Gastrocnemius medialis (tissue), 4 donors: ENCODE results near the gene HMGCS2. TPM values are rescaled to one million over a fixed set of nuclear protein-coding genes. Genes with fewer than 3 reads are reported as not detected.
"Not testable (repeated sequence)": the region's sequence is repeated elsewhere in the genome, so short reads cannot be mapped to it uniquely, and the experiment has no call there.

Source experiments
- ATAC-seq, 2 donors: fragments of 150-250 bp; one replicate each; pipeline ENCODE4 v1.9.1; 2016
- DNase-seq, 2 donors: peaks; one replicate each; pipeline ENCODE4 v3.0.0-alpha.2; 2019
- H3K27ac ChIP-seq, 4 donors: fragments of 200-600 bp; sonication (generic); 1 replicate in 1 of 4; 2 replicates in 3 of 4; pipeline ENCODE4 v1.5.1; 2016 to 2018; ENCODE audit warnings: mild to moderate bottlenecking in 2 of 4, moderate library complexity in 1 of 4
- H3K27me3 ChIP-seq, 3 donors: fragments of 200-600 bp; sonication (generic) in 2 of 3; 1 replicate in 1 of 3; 2 replicates in 2 of 3; pipeline versions ENCODE4 v1.5.1 to v1.6.0; 2016 to 2019; ENCODE audit warnings: mild to moderate bottlenecking in 1 of 3, moderate library complexity in 1 of 3
- H3K36me3 ChIP-seq, 2 donors: fragments of 200-600 bp; sonication (generic) in 1 of 2; one replicate each; pipeline ENCODE4 v1.5.1; 2017 to 2018
- H3K4me1 ChIP-seq, 2 donors: fragments of 200-600 bp; sonication (generic) in 1 of 2; one replicate each; pipeline ENCODE4 v1.5.1; 2016 to 2017; ENCODE audit warnings: mild to moderate bottlenecking in 2 of 2
- H3K4me3 ChIP-seq, 4 donors: fragments of 200-600 bp; sonication (generic) in 3 of 4; 1 replicate in 1 of 4; 2 replicates in 3 of 4; pipeline ENCODE4 v1.5.1; 2016 to 2019; ENCODE audit warnings: mild to moderate bottlenecking in 2 of 4
- H3K9me3 ChIP-seq, 3 donors: fragments of 200-600 bp; sonication (generic) in 2 of 3; 1 replicate in 1 of 3; 2 replicates in 2 of 3; pipeline ENCODE4 v1.5.1; 2016 to 2019
- CTCF ChIP-seq, 5 experiments: fragments of 450-650 bp in 3 of 5; fragments of 200-600 bp in 2 of 5; sonication (generic) in 2 of 5; IDR thresholded peaks in 4 of 5; conservative IDR thresholded peaks in 1 of 5; 1 replicate in 4 of 5; 2 replicates in 1 of 5; pipeline ENCODE4 v1.5.1; 2016 to 2019; ENCODE audit warnings: antibody characterized with exemption in 5 of 5, mild to moderate bottlenecking in 3 of 5, moderate library complexity in 3 of 5
- POLR2A ChIP-seq, 2 donors: fragments of 450-650 bp; IDR thresholded peaks; one replicate each; pipeline ENCODE4 v1.6.1; 2017; ENCODE audit warnings: antibody characterized with exemption in 2 of 2, mild to moderate bottlenecking in 2 of 2, moderate library complexity in 2 of 2
- in situ Hi-C, 4 donors: fragments of 200-750 bp; cut with MboI; loops; one replicate each; pipeline versions ENCODE4 v1.15.0 to v1.8.0; 2017; ENCODE audit warnings: low sequenced_read_pairs in 4 of 4
- intact Hi-C: fragments of 100-400 bp; cut with DNase I; formaldehyde crosslinking; loops from one replicate; pipeline ENCODE4 v1.15.1; 2023; ENCODE audit warnings: low total_unique reads
- total RNA-seq, 4 donors: library from RNA; depleted of rRNA; stranded (reverse); fragments of >200 nt; gene quantifications; one replicate each; pipeline versions ENCODE4 v1.1.0 to v1.2.3, GENCODE V29; 2016

HMGCS2 gene
- total RNA-seq, 4 donors from 2014 or later = 1.2 to 9.2 (median 2.2) TPM; not detected in 1

DNA sequence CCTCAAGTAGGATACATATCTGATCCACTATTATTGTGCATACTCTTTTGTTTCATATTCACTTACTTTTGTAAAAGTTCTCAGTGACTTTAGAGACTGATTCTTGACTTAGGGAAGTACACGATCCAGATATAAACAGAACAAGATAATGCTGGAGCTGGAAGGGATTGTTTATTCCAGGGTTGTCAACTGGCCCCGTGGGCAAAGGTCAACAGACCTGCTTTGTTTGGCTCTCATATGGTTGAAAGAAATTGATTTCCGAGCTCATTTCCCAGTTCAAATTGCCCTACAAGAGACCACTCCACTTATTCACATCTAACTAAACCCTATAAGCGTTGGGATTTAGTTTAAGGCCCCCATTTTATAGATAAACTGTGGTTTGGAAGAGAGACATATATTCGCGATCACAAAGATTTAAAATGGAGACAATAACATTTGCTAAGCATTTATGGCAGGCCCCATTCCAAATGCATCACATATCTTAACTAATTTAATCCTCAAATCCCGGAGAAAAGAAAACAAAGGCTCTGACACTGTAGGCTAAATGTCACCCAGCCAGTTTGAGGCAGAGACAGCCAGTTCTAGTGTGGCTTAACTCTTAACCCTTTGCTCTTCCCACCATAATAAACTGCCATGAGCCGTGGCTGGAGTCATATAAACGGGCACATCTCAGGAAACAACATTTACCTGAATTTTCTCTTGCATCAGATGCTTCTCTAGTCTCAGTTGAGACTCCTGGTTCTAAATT is 21.9 kb upstream of the HMGCS2 start:
- intact Hi-C loops = no loop called here
- Histone ChIP-seq H3K4me1 (no peaks in the 10 kb centered on the region), H3K9me3 (no peaks in the 10 kb centered on the region), H3K4me3 (no peak overlapping the region), H3K27me3 (no peaks in the 10 kb centered on the region), H3K36me3 (no peaks in the 10 kb centered on the region), H3K27ac (no peak overlapping the region)
- ATAC-seq (no peak), DNase-seq (no peak)
- no peak for TF ChIP-seq CTCF (IDR thresholded peaks at IDR 0.05 in 4 of 5, conservative IDR thresholded peaks at IDR 0.05 in 1 of 5)
- TF ChIP-seq POLR2A (IDR thresholded peaks at IDR 0.05) = no peak
- in situ Hi-C loops = no loop called here

GRCh38 chr1:119787776-119788175 is 19.1 kb upstream of the HMGCS2 start:
- H3K27me3 ChIP-seq = no peaks in the 10 kb centered on the region
- no peaks in the 10 kb centered on the region for H3K4me1 ChIP-seq
- no peak for ATAC-seq
- no peak overlapping the region for H3K27ac ChIP-seq
- H3K9me3 ChIP-seq = no peaks in the 10 kb centered on the region
- no peak overlapping the region for H3K4me3 ChIP-seq
- DNase-seq = no peak
- in situ Hi-C loops (no loop called here), intact Hi-C loops (no loop called here)
- no peaks in the 10 kb centered on the region for H3K36me3 ChIP-seq
- TF ChIP-seq POLR2A (IDR thresholded peaks at IDR 0.05) = no peak
- TF ChIP-seq CTCF (IDR thresholded peaks at IDR 0.05 in 4 of 5, conservative IDR thresholded peaks at IDR 0.05 in 1 of 5) = no peak

DNA sequence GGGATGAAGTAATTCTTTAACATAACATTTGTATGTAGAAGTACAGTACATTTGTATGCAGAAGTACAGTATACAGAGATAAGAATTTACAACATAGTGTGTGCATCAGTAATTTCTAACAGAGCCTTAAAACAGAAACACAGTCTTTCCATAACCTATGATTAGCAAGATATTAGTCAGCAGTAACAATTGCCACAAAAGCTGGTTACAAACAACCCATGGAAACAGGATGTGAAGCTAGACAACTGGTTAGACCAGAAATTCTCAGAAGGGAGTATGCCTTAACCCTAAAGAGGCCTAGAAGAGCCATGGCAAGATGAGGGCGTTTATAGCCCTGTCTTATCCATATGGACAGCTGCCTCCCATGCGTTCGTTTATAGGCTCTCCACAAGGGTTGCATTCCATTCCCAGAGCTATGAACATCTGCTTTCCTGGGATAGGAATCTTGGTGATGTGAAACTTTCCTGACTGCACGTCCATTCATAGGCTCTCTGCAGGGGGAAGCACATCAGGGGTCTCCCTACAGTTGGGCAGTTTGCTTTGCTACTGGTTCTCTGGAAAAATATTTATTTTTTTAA is 17.9 kb upstream of the HMGCS2 start:
- H3K27ac ChIP-seq, H3K4me3 ChIP-seq, intact Hi-C loops, ATAC-seq, DNase-seq, in situ Hi-C loops, H3K27me3 ChIP-seq, H3K9me3 ChIP-seq, H3K36me3 ChIP-seq, H3K4me1 ChIP-seq: not testable (repeated sequence)

- ATAC-seq, H3K27me3 ChIP-seq, H3K4me3 ChIP-seq, H3K4me1 ChIP-seq, H3K9me3 ChIP-seq, DNase-seq, H3K36me3 ChIP-seq, intact Hi-C loops, H3K27ac ChIP-seq, in situ Hi-C loops: not testable (repeated sequence)
These were observed 17.3 kb upstream of the HMGCS2 start for GRCh38 chr1:119786046-119786445.

DNA sequence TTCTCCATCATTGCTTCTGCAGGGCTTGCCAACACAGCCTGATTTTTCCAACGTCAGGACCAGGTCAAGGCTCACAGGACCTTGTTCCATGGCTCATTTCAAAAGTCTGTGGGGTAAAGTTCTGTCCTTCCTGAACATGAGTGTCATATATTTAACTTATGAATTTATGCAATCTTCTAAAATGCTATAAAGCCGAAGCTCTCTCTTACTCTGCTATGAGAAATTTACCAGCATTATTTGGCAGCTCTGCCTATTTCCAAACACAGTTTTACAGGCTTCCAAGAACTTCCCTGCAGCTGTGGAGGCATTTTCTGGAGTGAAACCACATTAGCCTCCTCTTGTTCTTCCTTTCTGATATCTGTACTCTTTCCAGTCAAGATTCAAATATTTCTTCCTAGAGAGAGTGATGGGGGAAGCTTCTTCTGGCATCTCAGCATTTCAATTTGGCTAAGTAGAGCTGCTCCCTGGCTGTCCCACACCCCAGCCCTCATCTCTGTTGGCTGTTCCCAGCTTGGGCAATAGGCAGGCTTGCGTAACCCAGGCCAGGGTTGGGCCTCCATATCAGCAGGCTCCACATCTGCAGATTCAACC is 15.6 kb upstream of the HMGCS2 start:
- intact Hi-C loops = no loop called here
- Histone ChIP-seq H3K4me3 (no peak overlapping the region), H3K9me3 (no peaks in the 10 kb centered on the region), H3K27me3 (no peaks in the 10 kb centered on the region), H3K36me3 (no peaks in the 10 kb centered on the region), H3K27ac (no peak overlapping the region), H3K4me1 (no peaks in the 10 kb centered on the region)
- TF ChIP-seq CTCF (IDR thresholded peaks at IDR 0.05 in 4 of 5, conservative IDR thresholded peaks at IDR 0.05 in 1 of 5) (no peak), POLR2A (IDR thresholded peaks at IDR 0.05) (no peak)
- in situ Hi-C loops = no loop called here
- DNase-seq (peak; percentile 14 to 57), ATAC-seq (peak; percentile 46 to 47)
